HepG2 (cell line): ENCODE data around the gene PRKCE. TPM values are rescaled to one million over a fixed set of nuclear protein-coding genes. Genes with fewer than 3 reads are reported as not detected.

Experiments used
- AHR ChIP-seq: IDR thresholded peaks from 2 replicates; pipeline ENCODE4 v1.6.1; 2018; ENCODE audit warnings: missing genetic modification reagents, missing compliant biosample characterization
- HHEX ChIP-seq: IDR thresholded peaks from 2 replicates; pipeline ENCODE4 v1.6.1; 2016; ENCODE audit warnings: control low read depth
- HOXA5 ChIP-seq: sonication (generic); formaldehyde crosslinking; IDR thresholded peaks from 2 replicates; pipeline ENCODE4 v1.4.0; 2020; ENCODE audit warnings: missing genetic modification reagents
- PHF20 ChIP-seq: sonication (generic); formaldehyde crosslinking; IDR thresholded peaks from 2 replicates; pipeline ENCODE4 v1.5.0; 2020; ENCODE audit warnings: mild to moderate bottlenecking, missing genetic modification reagents
- SCMH1 ChIP-seq: sonication (generic); formaldehyde crosslinking; IDR thresholded peaks from 2 replicates; pipeline ENCODE4 v1.9.0; 2021; ENCODE audit warnings: missing genetic modification reagents, mild to moderate bottlenecking, borderline replicate concordance
- SOX13 ChIP-seq, 3 experiments: fragments of 450-650 bp in 1 of 3; sonication (generic) in 1 of 3; formaldehyde crosslinking in 1 of 3; IDR thresholded peaks in 2 of 3; conservative IDR thresholded peaks in 1 of 3; 2 replicates each; pipeline versions ENCODE4 v1.5.0 to v1.6.1; 2016 to 2020; ENCODE audit warnings: antibody characterized with exemption in 1 of 3, mild to moderate bottlenecking in 1 of 3, missing compliant biosample characterization in 1 of 3, missing genetic modification reagents in 1 of 3, moderate library complexity in 1 of 3
- ZNF143 ChIP-seq: sonication (generic); formaldehyde crosslinking; IDR thresholded peaks from 2 replicates; pipeline ENCODE4 v1.4.0; 2020; ENCODE audit warnings: missing genetic modification reagents
- ZNF17 ChIP-seq: sonication (generic); formaldehyde crosslinking; IDR thresholded peaks from 2 replicates; pipeline ENCODE4 v1.5.0; 2020; ENCODE audit warnings: mild to moderate bottlenecking, missing genetic modification reagents
- ZNF274 ChIP-seq: sonication (generic); formaldehyde crosslinking; IDR thresholded peaks from 2 replicates; pipeline ENCODE4 v1.5.1; 2020; ENCODE audit warnings: mild to moderate bottlenecking, missing genetic modification reagents
- ZNF570 ChIP-seq: sonication (generic); formaldehyde crosslinking; IDR thresholded peaks from 2 replicates; pipeline ENCODE4 v1.4.0; 2020; ENCODE audit warnings: mild to moderate bottlenecking, missing genetic modification reagents, borderline replicate concordance
- ZNF761 ChIP-seq: sonication (generic); formaldehyde crosslinking; conservative IDR thresholded peaks from 2 replicates; pipeline ENCODE4 v1.4.0; 2020; ENCODE audit warnings: mild to moderate bottlenecking, missing genetic modification reagents
- polyA plus RNA-seq, 8 experiments: library from polyadenylated mRNA; depleted of rRNA in 3 of 8; stranded (reverse) in 7 of 8; unstranded in 1 of 8; fragments of >200 nt; fragmentation: Illumina TruSeq in 4 of 8; extraction: Trizol in 4 of 8; gene quantifications; 2 replicates each; pipeline versions ENCODE4 v1.2.1 to v1.2.3, GENCODE V29; 2011 to 2016; ENCODE audit warnings: low read depth in 4 of 8, missing spikeins in 1 of 8, mixed read lengths in 1 of 8; ENCODE audit not compliant: insufficient read depth in 1 of 8
- total RNA-seq, 5 experiments: library from RNA; depleted of rRNA; stranded (reverse); fragments of >200 nt; fragmentation: Illumina TruSeq; extraction: Trizol; gene quantifications; 2 replicates each; pipeline ENCODE4 v1.2.3, GENCODE V29; 2016; ENCODE audit warnings: low read depth in 1 of 5
- TF ChIP-seq, protein P1 (sequence below): sonication (generic); formaldehyde crosslinking; IDR thresholded peaks from 2 replicates; pipeline ENCODE4 v1.4.0; 2020; ENCODE audit warnings: mild to moderate bottlenecking, missing genetic modification reagents
- TF ChIP-seq, protein P2 (sequence below): sonication (generic); formaldehyde crosslinking; IDR thresholded peaks from 2 replicates; pipeline ENCODE4 v1.5.0; 2020; ENCODE audit warnings: mild to moderate bottlenecking, missing genetic modification reagents, borderline replicate concordance
- TF ChIP-seq, protein P3 (sequence below): sonication (generic); formaldehyde crosslinking; IDR thresholded peaks from 2 replicates; pipeline ENCODE4 v1.4.0; 2020; ENCODE audit warnings: missing genetic modification reagents
- TF ChIP-seq, protein P4 (sequence below): sonication (generic); formaldehyde crosslinking; IDR thresholded peaks from 2 replicates; pipeline ENCODE4 v1.4.0; 2020; ENCODE audit warnings: missing genetic modification reagents, borderline replicate concordance

The PRKCE gene
- total and polyA plus RNA-seq, 2 of the 13 experiments (the other 11 are each of a cell fraction or from before 2014, with no cell fraction given): 1.0 to 3.9 TPM

DNA sequence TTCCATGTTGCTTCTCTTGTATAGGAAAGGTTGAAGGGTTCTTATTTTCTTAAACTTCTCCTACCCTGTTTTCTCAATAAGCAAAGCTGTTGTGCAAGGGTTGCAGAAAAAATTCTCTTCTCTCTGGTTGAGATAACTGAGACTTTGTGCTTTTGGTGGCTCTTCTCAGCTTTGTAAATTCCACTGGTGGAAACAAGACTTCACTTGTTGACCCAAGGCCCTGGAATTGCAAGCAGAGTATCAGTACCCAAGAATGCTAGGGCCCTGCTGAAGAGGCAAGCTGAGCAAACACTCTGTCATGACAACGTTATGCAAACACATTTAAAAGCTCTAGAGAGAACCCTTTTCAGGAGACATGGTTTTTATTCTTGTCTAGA lies 351.0 kb downstream of the PRKCE start (continued):
- TF ChIP-seq, protein P1, sequence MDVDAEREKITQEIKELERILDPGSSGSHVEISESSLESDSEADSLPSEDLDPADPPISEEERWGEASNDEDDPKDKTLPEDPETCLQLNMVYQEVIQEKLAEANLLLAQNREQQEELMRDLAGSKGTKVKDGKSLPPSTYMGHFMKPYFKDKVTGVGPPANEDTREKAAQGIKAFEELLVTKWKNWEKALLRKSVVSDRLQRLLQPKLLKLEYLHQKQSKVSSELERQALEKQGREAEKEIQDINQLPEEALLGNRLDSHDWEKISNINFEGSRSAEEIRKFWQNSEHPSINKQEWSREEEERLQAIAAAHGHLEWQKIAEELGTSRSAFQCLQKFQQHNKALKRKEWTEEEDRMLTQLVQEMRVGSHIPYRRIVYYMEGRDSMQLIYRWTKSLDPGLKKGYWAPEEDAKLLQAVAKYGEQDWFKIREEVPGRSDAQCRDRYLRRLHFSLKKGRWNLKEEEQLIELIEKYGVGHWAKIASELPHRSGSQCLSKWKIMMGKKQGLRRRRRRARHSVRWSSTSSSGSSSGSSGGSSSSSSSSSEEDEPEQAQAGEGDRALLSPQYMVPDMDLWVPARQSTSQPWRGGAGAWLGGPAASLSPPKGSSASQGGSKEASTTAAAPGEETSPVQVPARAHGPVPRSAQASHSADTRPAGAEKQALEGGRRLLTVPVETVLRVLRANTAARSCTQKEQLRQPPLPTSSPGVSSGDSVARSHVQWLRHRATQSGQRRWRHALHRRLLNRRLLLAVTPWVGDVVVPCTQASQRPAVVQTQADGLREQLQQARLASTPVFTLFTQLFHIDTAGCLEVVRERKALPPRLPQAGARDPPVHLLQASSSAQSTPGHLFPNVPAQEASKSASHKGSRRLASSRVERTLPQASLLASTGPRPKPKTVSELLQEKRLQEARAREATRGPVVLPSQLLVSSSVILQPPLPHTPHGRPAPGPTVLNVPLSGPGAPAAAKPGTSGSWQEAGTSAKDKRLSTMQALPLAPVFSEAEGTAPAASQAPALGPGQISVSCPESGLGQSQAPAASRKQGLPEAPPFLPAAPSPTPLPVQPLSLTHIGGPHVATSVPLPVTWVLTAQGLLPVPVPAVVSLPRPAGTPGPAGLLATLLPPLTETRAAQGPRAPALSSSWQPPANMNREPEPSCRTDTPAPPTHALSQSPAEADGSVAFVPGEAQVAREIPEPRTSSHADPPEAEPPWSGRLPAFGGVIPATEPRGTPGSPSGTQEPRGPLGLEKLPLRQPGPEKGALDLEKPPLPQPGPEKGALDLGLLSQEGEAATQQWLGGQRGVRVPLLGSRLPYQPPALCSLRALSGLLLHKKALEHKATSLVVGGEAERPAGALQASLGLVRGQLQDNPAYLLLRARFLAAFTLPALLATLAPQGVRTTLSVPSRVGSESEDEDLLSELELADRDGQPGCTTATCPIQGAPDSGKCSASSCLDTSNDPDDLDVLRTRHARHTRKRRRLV (CRISPR knock-in tag): no peak
- TF ChIP-seq, protein P2, sequence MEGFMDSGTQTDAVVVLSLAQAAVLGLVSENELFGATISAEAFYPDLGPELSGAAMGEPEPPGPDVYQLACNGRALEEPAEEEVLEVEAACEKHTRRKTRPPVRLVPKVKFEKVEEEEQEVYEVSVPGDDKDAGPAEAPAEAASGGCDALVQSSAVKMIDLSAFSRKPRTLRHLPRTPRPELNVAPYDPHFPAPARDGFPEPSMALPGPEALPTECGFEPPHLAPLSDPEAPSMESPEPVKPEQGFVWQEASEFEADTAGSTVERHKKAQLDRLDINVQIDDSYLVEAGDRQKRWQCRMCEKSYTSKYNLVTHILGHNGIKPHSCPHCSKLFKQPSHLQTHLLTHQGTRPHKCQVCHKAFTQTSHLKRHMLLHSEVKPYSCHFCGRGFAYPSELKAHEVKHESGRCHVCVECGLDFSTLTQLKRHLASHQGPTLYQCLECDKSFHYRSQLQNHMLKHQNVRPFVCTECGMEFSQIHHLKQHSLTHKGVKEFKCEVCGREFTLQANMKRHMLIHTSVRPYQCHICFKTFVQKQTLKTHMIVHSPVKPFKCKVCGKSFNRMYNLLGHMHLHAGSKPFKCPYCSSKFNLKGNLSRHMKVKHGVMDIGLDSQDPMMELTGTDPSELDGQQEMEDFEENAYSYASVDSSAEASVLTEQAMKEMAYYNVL: no peak
- TF ChIP-seq HHEX (peak; percentile 54; the same call in 1 of the 2 replicates), ZNF761 (no peak), HOXA5 (CRISPR knock-in tag) (no peak), ZNF17 (CRISPR knock-in tag) (no peak), AHR (CRISPR knock-in tag) (no peak), ZNF274 (CRISPR knock-in tag) (no peak), SOX13 (IDR thresholded peaks at IDR 0.05) (no peak), SOX13 (CRISPR knock-in tag; conservative IDR thresholded peaks at IDR 0.05 in 1 of 2, IDR thresholded peaks at IDR 0.05 in 1 of 2) (peak in 1 of 2 experiments; percentile 66; a peak in 1 of 4 replicates), ZNF143 (CRISPR knock-in tag) (no peak), PHF20 (CRISPR knock-in tag) (no peak), ZNF570 (CRISPR knock-in tag) (no peak), SCMH1 (CRISPR knock-in tag) (no peak)
- TF ChIP-seq, protein P3, sequence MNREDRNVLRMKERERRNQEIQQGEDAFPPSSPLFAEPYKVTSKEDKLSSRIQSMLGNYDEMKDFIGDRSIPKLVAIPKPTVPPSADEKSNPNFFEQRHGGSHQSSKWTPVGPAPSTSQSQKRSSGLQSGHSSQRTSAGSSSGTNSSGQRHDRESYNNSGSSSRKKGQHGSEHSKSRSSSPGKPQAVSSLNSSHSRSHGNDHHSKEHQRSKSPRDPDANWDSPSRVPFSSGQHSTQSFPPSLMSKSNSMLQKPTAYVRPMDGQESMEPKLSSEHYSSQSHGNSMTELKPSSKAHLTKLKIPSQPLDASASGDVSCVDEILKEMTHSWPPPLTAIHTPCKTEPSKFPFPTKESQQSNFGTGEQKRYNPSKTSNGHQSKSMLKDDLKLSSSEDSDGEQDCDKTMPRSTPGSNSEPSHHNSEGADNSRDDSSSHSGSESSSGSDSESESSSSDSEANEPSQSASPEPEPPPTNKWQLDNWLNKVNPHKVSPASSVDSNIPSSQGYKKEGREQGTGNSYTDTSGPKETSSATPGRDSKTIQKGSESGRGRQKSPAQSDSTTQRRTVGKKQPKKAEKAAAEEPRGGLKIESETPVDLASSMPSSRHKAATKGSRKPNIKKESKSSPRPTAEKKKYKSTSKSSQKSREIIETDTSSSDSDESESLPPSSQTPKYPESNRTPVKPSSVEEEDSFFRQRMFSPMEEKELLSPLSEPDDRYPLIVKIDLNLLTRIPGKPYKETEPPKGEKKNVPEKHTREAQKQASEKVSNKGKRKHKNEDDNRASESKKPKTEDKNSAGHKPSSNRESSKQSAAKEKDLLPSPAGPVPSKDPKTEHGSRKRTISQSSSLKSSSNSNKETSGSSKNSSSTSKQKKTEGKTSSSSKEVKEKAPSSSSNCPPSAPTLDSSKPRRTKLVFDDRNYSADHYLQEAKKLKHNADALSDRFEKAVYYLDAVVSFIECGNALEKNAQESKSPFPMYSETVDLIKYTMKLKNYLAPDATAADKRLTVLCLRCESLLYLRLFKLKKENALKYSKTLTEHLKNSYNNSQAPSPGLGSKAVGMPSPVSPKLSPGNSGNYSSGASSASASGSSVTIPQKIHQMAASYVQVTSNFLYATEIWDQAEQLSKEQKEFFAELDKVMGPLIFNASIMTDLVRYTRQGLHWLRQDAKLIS: no peak
- TF ChIP-seq, protein P4, sequence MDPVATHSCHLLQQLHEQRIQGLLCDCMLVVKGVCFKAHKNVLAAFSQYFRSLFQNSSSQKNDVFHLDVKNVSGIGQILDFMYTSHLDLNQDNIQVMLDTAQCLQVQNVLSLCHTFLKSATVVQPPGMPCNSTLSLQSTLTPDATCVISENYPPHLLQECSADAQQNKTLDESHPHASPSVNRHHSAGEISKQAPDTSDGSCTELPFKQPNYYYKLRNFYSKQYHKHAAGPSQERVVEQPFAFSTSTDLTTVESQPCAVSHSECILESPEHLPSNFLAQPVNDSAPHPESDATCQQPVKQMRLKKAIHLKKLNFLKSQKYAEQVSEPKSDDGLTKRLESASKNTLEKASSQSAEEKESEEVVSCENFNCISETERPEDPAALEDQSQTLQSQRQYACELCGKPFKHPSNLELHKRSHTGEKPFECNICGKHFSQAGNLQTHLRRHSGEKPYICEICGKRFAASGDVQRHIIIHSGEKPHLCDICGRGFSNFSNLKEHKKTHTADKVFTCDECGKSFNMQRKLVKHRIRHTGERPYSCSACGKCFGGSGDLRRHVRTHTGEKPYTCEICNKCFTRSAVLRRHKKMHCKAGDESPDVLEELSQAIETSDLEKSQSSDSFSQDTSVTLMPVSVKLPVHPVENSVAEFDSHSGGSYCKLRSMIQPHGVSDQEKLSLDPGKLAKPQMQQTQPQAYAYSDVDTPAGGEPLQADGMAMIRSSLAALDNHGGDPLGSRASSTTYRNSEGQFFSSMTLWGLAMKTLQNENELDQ (CRISPR knock-in tag): no peak
